ENCODE results near the gene DET1. TPM values are rescaled to one million over a fixed set of nuclear protein-coding genes. Genes with fewer than 3 reads are reported as not detected.

DET1 gene
- total RNA-seq, 2 donors from 2014 or later: 2.0 to 3.4 TPM

DNA sequence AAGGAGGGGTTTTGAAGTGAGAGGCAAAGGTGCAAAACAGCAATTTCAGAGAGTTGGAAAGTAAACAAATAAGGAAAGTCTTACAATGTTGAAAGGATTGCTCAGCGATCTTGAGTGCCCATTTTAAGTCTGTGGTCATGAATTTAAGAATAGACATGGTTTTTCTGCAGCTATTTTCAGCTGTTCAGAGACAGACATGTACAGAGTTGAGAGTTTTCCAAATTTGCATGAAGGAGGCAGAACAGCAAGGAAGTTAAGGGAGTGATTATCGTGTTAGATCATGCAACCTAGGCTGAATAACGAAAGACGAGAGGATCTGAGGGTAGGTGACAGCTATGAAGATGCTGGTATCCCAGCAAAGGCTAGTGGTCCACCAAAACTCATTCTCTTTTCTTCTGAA is 37.2 kb downstream of the DET1 start:
- Mint-ChIP-seq H3K36me3 (ENCODE audit: insufficient read depth in 2 of 2) (peaks cover 0 to 4% of the 10 kb centered on the region in 2 donors), H3K4me1 (ENCODE audit: low read depth) (peaks cover 7% of the 10 kb centered on the region), H3K27ac (no peak overlapping the region), H3K27me3 (ENCODE audit: low read depth) (no peaks in the 10 kb centered on the region), H3K9me3 (no peaks in the 10 kb centered on the region), H3K4me3 (no peak overlapping the region)
- ATAC-seq (replicated peaks in 1 of 2): no peak
- no peak for DNase-seq

DNA sequence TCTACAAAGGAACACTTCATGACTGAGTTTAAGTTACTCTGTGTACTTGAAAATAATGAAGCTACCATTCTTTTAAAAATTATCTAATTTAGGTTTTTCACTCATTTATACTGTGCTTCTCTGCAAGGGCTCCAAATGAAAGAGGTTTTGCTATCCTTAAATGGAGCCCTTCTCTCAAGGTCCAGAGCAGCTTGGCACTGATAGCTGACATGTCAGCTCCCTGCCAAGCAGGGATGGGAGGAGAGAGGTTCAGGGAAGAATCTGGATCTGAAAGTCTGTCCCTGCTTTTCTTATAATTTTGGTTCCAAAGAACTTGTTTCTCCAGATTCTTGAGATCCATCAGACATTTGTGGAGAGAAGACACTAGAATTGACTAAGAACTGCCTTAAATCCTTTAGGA is 39.9 kb downstream of the DET1 start:
- no peaks in the 10 kb centered on the region for H3K27me3 Mint-ChIP-seq (ENCODE audit: low read depth)
- no peak for ATAC-seq (replicated peaks in 1 of 2)
- H3K4me1 Mint-ChIP-seq (ENCODE audit: low read depth): peaks cover 7% of the 10 kb centered on the region

DNA sequence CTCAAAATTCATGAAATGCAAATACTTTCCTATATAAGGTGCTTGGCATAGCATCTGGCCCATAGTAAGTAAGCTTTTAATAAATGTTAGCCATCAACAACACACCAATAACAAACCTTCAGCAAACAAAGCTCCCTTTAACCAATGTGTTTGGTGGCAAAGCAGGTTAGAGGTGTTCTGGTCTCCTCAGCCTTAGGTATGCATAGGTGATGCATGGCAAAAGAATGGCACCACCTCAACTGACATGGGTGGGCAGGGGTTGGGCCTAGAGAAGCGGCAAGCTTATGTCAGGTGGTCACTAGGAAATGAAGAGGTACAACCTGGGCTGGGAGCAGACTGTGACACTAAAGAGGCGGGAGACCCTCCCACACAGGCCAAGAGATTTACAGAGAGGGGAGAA is 40.8 kb downstream of the DET1 start:
- no peak overlapping the region for H3K27ac Mint-ChIP-seq

More for the DNA sequence above, 39.9 kb downstream of the DET1 start:
- H3K4me3 Mint-ChIP-seq: no peak overlapping the region
- peaks cover 0 to 4% of the 10 kb centered on the region in 2 donors for H3K36me3 Mint-ChIP-seq (ENCODE audit: insufficient read depth in 2 of 2)
- no peaks in the 10 kb centered on the region for H3K9me3 Mint-ChIP-seq
- no peak for DNase-seq
- no peak overlapping the region for H3K27ac Mint-ChIP-seq

DNA sequence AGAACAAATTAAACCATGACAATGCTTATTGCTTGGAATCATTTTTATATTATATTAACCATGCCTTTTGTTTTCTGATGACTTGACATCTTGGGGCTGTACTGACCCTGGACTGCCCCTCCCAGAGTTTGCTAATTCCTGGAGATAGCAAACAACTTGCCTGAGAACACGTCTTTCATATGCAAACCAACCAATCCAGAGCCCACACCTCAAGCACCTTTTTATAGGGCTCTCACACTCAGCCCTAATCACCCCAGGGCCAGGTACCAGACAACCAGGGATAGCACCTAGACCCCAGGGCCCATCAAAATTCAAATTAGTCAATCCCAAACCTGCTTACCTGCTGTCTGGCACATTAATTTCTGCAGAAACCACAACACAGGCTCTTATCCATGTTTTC is 42.0 kb downstream of the DET1 start:
- Mint-ChIP-seq H3K4me1 (ENCODE audit: low read depth) (no peaks in the 10 kb centered on the region), H3K27me3 (ENCODE audit: low read depth) (no peaks in the 10 kb centered on the region), H3K27ac (no peak overlapping the region)

More for the DNA sequence above, 40.8 kb downstream of the DET1 start:
- Mint-ChIP-seq H3K4me1 (ENCODE audit: low read depth) (peaks cover 7% of the 10 kb centered on the region), H3K27me3 (ENCODE audit: low read depth) (no peaks in the 10 kb centered on the region), H3K36me3 (ENCODE audit: insufficient read depth in 2 of 2) (peaks cover 0 to 4% of the 10 kb centered on the region in 2 donors), H3K4me3 (no peak overlapping the region), H3K9me3 (no peaks in the 10 kb centered on the region)
- ATAC-seq (replicated peaks in 1 of 2): no peak
- DNase-seq: no peak

DNA sequence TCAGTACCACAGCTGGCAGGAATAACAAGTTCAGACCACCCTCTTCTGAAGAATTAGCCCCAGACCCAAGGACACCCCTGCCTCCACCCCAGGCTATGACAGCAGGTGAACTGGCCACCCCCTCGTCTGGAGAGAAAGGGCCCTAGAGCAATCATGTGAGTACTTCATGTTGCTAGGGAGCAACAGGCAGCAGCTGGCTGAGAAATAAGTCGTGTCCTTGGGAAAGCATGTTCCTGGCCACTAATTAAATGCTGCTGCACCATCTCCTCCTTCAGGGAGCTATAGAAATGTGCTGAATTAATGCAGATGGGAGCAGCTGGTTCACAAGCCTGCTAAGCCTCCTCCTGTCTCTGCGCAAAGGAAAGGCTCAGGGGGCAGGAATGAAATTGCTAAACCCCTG is 47.5 kb downstream of the DET1 start:
- no peaks in the 10 kb centered on the region for H3K36me3 Mint-ChIP-seq (ENCODE audit: insufficient read depth in 2 of 2)
- no peaks in the 10 kb centered on the region for H3K4me1 Mint-ChIP-seq (ENCODE audit: low read depth)
- no peak overlapping the region for H3K27ac Mint-ChIP-seq
- ATAC-seq (replicated peaks in 1 of 2) (no peak), DNase-seq (no peak)
- no peaks in the 10 kb centered on the region for H3K9me3 Mint-ChIP-seq
- H3K4me3 Mint-ChIP-seq: no peak overlapping the region
- no peaks in the 10 kb centered on the region for H3K27me3 Mint-ChIP-seq (ENCODE audit: low read depth)

More for the DNA sequence above, 42.0 kb downstream of the DET1 start:
- peaks cover 0 to 4% of the 10 kb centered on the region in 2 donors for H3K36me3 Mint-ChIP-seq (ENCODE audit: insufficient read depth in 2 of 2)
- no peaks in the 10 kb centered on the region for H3K9me3 Mint-ChIP-seq
- ATAC-seq (replicated peaks in 1 of 2): no peak
- no peak for DNase-seq
- H3K4me3 Mint-ChIP-seq: no peak overlapping the region

DNA sequence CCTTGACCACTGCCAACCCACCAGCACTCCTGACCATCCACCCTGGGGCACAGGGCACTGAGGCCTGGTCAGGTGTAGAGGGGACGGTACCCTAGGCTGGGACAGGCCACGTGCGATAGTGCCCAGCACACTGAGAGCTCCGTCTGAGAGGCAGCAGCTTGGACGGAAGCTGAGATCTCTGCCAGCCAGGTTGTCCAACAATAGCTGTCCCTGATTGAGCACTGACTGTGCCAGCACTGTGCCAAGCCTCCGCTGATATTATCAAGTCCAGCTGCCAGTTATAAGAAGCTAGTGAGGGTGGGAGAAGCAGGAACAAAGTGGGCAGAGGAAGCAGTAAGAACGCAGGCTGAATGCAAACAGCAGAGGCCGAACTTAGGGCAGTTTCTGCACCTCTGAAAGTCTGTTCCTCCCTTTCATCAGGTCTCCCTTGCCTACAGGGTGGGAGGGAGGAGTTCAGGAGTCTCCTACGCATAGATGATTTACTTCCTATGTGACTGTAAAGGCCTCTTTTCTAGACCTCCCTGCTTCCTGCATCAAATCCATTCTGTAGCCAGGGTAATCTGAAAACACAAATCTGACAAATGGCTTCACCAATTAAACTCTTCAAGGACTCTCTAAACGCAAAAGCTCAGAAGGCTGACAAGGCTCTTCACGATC is 49.2 kb downstream of the DET1 start:
- H3K36me3 Mint-ChIP-seq (ENCODE audit: insufficient read depth in 2 of 2): no peaks in the 10 kb centered on the region
- H3K4me3 Mint-ChIP-seq: no peak overlapping the region
- no peaks in the 10 kb centered on the region for H3K9me3 Mint-ChIP-seq
- ATAC-seq (replicated peaks in 1 of 2): no peak
- no peak overlapping the region for H3K27ac Mint-ChIP-seq
- H3K27me3 Mint-ChIP-seq (ENCODE audit: low read depth): no peaks in the 10 kb centered on the region
- H3K4me1 Mint-ChIP-seq (ENCODE audit: low read depth): no peaks in the 10 kb centered on the region
- no peak for DNase-seq

DNA sequence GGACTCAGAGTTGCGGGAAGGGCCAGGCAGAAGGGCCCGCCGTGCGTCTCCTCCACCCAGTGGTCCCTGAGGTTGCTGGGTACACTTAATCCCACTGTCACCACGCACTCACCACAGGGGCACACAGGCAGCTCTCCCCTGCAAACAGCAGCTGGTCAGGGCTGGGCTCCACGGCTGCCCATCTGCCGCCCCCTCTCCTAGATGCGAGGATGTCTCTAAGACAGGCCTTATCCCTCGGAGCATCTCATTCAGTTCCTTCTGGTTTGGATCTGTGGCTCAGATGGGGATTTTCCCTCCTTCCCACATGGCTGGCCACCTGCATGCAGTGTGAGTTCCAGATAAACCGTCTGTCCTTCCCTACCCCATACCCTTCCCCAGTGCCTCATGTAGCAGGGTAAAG is 52.6 kb downstream of the DET1 start:
- no peaks in the 10 kb centered on the region for H3K27me3 Mint-ChIP-seq (ENCODE audit: low read depth)
- no peak for DNase-seq
- H3K27ac Mint-ChIP-seq: no peak overlapping the region

DNA sequence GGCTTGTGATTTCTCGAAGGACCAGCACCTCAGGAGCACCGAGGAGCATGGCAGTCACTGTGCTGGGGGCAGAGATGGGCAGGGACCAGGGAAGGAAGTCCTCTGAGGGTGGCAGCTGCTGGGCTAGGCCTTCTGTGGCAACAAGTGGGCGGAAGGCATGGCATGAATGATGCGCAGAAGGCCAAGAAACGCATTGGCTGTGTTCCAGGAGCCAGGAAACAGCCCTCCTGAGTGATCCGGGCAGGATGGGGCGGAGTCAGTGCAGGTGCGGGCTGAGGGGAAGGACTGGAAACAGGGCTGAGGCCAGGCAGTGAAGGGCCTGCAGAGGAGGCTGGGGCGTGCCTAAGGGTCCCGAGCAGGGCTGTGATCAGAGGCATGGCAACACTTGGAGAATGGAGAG is 55.3 kb downstream of the DET1 start:
- no peak overlapping the region for H3K27ac Mint-ChIP-seq
- no peaks in the 10 kb centered on the region for H3K36me3 Mint-ChIP-seq (ENCODE audit: insufficient read depth in 2 of 2)
- H3K4me3 Mint-ChIP-seq: no peak overlapping the region
- no peak for ATAC-seq (replicated peaks in 1 of 2)
- H3K4me1 Mint-ChIP-seq (ENCODE audit: low read depth): no peaks in the 10 kb centered on the region
- DNase-seq: no peak
- no peaks in the 10 kb centered on the region for H3K27me3 Mint-ChIP-seq (ENCODE audit: low read depth)
- no peaks in the 10 kb centered on the region for H3K9me3 Mint-ChIP-seq

More for the DNA sequence above, 52.6 kb downstream of the DET1 start:
- Mint-ChIP-seq H3K4me3 (no peak overlapping the region), H3K4me1 (ENCODE audit: low read depth) (no peaks in the 10 kb centered on the region), H3K36me3 (ENCODE audit: insufficient read depth in 2 of 2) (no peaks in the 10 kb centered on the region), H3K9me3 (no peaks in the 10 kb centered on the region)
- ATAC-seq (replicated peaks in 1 of 2): no peak

DNA sequence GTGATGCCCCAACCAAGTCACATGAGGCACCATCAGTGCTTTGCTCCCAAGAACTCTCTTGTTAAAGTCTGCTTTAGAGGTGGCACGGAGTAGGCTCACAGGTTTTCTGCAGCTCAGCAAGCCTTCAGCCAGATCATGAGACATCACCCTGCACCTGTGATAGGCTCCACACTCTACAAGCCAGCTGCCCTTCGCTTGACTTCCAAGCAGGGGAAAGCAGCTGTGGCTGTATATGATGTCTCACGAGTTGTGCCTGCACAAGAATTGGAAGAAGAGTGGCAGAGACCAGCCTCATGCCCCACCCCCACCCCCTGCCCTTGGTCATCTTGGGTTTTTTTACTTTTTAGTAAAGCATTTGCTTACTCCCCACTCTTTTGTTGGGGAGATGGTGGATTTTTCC is 56.4 kb downstream of the DET1 start:
- ATAC-seq (replicated peaks in 1 of 2): no peak
- H3K9me3 Mint-ChIP-seq: no peaks in the 10 kb centered on the region

DNA sequence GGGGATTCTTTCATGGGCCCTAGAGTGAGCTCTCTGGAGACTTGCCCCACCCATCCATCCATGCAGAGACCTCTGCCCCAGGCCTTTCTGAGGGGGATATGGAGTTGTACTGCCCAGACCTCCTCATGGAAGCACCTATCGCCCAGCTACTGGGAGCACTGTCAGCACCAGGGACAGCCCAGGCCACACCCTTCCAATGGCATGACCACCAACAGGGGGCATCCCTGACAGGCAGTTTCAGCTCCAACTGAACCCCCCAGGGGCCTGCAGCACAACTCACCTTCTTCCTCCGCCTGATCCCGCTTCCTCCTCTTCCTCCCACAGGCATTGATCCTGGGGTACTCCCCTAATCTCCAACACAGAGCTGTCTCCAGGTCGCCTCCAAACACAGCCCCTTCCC is 57.2 kb downstream of the DET1 start:
- ATAC-seq (replicated peaks in 1 of 2) (no peak), DNase-seq (no peak)
- Mint-ChIP-seq H3K36me3 (ENCODE audit: insufficient read depth in 2 of 2) (no peaks in the 10 kb centered on the region), H3K9me3 (no peaks in the 10 kb centered on the region), H3K27ac (no peak overlapping the region), H3K4me3 (no peak overlapping the region), H3K27me3 (ENCODE audit: low read depth) (no peaks in the 10 kb centered on the region), H3K4me1 (ENCODE audit: low read depth) (no peaks in the 10 kb centered on the region)

More for the DNA sequence above, 56.4 kb downstream of the DET1 start:
- no peaks in the 10 kb centered on the region for H3K36me3 Mint-ChIP-seq (ENCODE audit: insufficient read depth in 2 of 2)
- H3K4me1 Mint-ChIP-seq (ENCODE audit: low read depth): no peaks in the 10 kb centered on the region
- DNase-seq: no peak
- no peak overlapping the region for H3K27ac Mint-ChIP-seq
- no peak overlapping the region for H3K4me3 Mint-ChIP-seq
- no peaks in the 10 kb centered on the region for H3K27me3 Mint-ChIP-seq (ENCODE audit: low read depth)

DNA sequence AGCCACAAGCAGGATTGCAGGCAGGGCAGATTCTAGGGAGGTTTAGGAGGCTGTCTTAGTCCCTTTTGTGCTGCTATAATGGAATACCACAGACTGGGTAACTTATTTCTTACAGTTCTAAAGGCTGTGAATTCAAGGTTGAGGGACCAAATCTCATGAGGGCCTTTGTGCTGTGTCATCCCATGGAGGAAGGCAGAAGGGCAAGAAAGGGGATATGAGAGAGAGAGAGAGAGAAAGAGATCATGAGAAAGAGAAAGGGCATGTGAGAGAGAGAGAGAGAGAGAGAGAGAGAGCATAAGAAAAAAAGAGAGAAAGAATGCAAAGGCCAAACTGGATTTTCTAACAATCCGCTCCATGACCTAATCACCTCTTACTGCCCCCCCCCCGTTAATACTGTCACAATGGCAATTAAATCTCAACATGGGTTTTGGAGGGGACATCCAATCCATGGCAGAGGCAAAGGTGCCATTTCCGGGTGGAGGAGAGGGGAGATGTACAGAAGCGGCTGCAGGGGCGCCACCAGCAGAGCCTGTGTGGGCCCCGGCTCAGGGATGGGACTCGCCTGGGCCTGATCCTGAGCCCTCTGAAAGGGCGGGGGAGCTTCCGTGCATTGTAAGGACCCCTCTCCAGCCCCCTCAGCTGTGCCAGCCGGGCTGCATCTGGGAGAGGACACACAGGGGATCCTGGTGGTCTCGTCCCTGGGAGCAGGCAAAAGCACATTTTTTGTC is 58.5 kb downstream of the DET1 start:
- Mint-ChIP-seq H3K27me3 (ENCODE audit: low read depth) (no peaks in the 10 kb centered on the region), H3K9me3 (no peaks in the 10 kb centered on the region), H3K36me3 (ENCODE audit: insufficient read depth in 2 of 2) (no peaks in the 10 kb centered on the region), H3K27ac (no peak overlapping the region), H3K4me3 (no peak overlapping the region), H3K4me1 (ENCODE audit: low read depth) (no peaks in the 10 kb centered on the region)
- DNase-seq (no peak), ATAC-seq (replicated peaks in 1 of 2) (no peak)

DNA sequence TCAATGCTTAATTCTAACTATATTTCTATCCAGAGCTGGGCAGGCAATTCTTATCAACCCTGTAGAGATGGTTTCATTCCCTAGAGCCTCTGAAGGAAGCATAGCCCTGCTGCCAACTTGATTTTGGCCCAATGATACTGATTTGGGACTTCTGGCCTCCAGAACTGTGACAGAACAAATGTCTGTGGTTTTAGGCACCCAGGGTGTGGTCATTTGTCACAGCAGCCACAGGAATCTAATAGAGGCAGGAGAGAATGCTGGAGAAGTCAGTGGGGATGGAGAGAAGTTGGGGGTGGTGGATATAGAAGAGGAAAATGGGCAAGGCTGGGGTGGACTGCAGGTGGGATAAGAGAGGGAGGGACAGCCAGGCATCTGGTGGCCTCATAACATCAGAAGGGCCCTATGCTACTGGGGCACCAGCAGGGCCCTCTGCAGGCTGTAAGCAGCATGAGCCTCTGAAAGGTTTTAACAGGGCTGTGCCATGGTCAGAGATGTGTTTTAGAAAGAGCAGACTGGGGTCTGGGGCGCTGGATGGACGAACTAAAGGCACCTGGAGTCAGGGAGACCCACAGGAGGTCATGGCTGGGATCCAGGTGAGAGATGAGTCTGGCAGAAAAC is 59.2 kb downstream of the DET1 start:
- no peaks in the 10 kb centered on the region for H3K9me3 Mint-ChIP-seq
- no peak overlapping the region for H3K4me3 Mint-ChIP-seq
- ATAC-seq (replicated peaks in 1 of 2) (no peak), DNase-seq (no peak)
- no peaks in the 10 kb centered on the region for H3K27me3 Mint-ChIP-seq (ENCODE audit: low read depth)
- H3K27ac Mint-ChIP-seq: no peak overlapping the region
- H3K36me3 Mint-ChIP-seq (ENCODE audit: insufficient read depth in 2 of 2): no peaks in the 10 kb centered on the region
- H3K4me1 Mint-ChIP-seq (ENCODE audit: low read depth): no peaks in the 10 kb centered on the region

DNA sequence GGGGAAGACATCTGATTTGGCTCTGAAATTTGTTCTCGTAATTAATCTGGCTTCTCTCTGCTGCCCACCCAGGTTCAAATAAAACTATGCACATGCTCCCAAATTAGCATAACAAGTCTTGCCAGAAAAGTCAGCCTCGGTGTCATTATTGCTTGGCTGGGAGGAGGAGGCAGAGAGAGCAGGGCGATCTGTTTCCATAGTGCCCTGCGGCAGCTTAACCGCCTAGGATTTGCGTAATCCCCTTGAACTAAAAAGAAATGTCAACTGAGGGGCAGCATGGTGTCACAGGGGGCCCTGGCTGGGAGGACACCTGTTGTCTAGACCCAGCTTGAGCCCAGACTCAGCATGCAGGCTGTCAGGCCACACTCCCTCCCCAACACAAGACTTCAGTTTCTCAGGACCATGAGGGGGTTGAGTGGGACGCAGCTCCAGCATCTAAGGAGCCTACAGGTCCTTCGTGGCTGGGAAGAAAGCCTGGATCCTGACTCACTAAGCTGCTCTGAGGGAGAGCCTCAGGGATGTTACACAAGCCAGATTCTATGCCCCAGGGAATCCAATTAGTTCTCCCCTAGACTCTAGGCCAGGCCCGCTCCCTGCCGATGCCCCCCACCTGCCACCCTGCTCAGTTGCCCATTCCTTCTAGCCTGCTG is 61.7 kb downstream of the DET1 start:
- no peak overlapping the region for H3K4me3 Mint-ChIP-seq

More for the DNA sequence above, 61.7 kb downstream of the DET1 start:
- Mint-ChIP-seq H3K27me3 (ENCODE audit: low read depth) (no peaks in the 10 kb centered on the region), H3K4me1 (ENCODE audit: low read depth) (no peaks in the 10 kb centered on the region), H3K27ac (no peak overlapping the region), H3K36me3 (ENCODE audit: insufficient read depth in 2 of 2) (no peaks in the 10 kb centered on the region), H3K9me3 (no peaks in the 10 kb centered on the region)
- DNase-seq (no peak), ATAC-seq (replicated peaks in 1 of 2) (no peak)

All from activated T-cell treated with anti-CD3 and anti-CD28 coated beads, Interleukin-2, amount 50 U/mL, for 72 hours (primary cell).